CD4-positive, alpha-beta memory T cell (primary cell): ENCODE results near the gene COL4A2. TPM values are rescaled to one million over a fixed set of nuclear protein-coding genes. Genes with fewer than 3 reads are reported as not detected.

Experiments
- CTCF ChIA-PET: fragments of 350-600 bp; sonication (Branson Sonifier 250); formaldehyde crosslinking; loops from one replicate; lab custom pipeline; 2021; ENCODE audit warnings: inconsistent platforms; ENCODE audit not compliant: partially characterized antibody; lab: Charles Lee
- POLR2A ChIA-PET: fragments of 350-600 bp; sonication (Branson Sonifier 250); formaldehyde crosslinking; loops from one replicate; lab custom pipeline; 2021; ENCODE audit not compliant: partially characterized antibody; lab: Charles Lee
- DNase-seq, 5 donors: peaks; one replicate each; pipeline versions ENCODE4 v3.0.0 to v3.0.0-alpha.2; 2020 to 2022; ENCODE audit warnings: mixed read lengths in 1 of 5
- H3K27ac ChIP-seq: one replicate; pipeline ENCODE4 v1.7.0; 2013; ENCODE audit warnings: low read depth, low read length
- H3K27me3 ChIP-seq: 2 replicates; pipeline ENCODE4 v1.7.0; 2013; ENCODE audit warnings: mild to moderate bottlenecking, low read length, moderate library complexity; ENCODE audit not compliant: insufficient read depth
- H3K36me3 ChIP-seq: 2 replicates; pipeline ENCODE4 v1.7.0; 2013; ENCODE audit warnings: mild to moderate bottlenecking, low read length, moderate library complexity; ENCODE audit not compliant: insufficient read depth
- H3K4me1 ChIP-seq: 2 replicates; pipeline ENCODE4 v1.7.0; 2013; ENCODE audit warnings: mild to moderate bottlenecking, low read length, moderate library complexity; ENCODE audit not compliant: insufficient read depth
- H3K4me3 ChIP-seq, 2 donors: one replicate each; pipeline ENCODE4 v1.7.0; 2013; ENCODE audit warnings: low read length in 2 of 2, mild to moderate bottlenecking in 1 of 2
- H3K9me3 ChIP-seq, 2 donors: one replicate each; pipeline ENCODE4 v1.7.0; 2013; ENCODE audit warnings: low read length in 2 of 2, control low read depth in 1 of 2; ENCODE audit not compliant: control insufficient read depth in 1 of 2
- H3K27ac Mint-ChIP-seq, 7 donors: one replicate each; pipeline ENCODE4 v1.8.0; 2020 to 2021; ENCODE audit warnings: mixed read lengths in 7 of 7, mild to moderate bottlenecking in 6 of 7, inconsistent platforms in 3 of 7, moderate library complexity in 3 of 7
- H3K27me3 Mint-ChIP-seq, 2 donors: one replicate each; pipeline ENCODE4 v1.8.0; 2020 to 2021; ENCODE audit warnings: mixed read lengths in 2 of 2
- H3K36me3 Mint-ChIP-seq, 2 donors: one replicate each; pipeline ENCODE4 v1.8.0; 2020 to 2021; ENCODE audit warnings: mixed read lengths in 2 of 2, inconsistent platforms in 1 of 2, mild to moderate bottlenecking in 1 of 2
- H3K4me1 Mint-ChIP-seq, 4 donors: one replicate each; pipeline ENCODE4 v1.8.0; 2020 to 2021; ENCODE audit warnings: mixed read lengths in 4 of 4, mild to moderate bottlenecking in 1 of 4
- H3K4me3 Mint-ChIP-seq, 8 donors: one replicate each; pipeline ENCODE4 v1.8.0; 2020 to 2021; ENCODE audit warnings: mixed read lengths in 8 of 8, mild to moderate bottlenecking in 7 of 8, moderate library complexity in 6 of 8, inconsistent platforms in 3 of 8
- H3K9me3 Mint-ChIP-seq, 8 donors: one replicate each; pipeline ENCODE4 v1.8.0; 2020 to 2021; ENCODE audit warnings: mixed read lengths in 8 of 8, mild to moderate bottlenecking in 5 of 8, inconsistent platforms in 3 of 8, moderate library complexity in 1 of 8
- intact Hi-C: fragments of 100-400 bp; cut with micrococcal nuclease; formaldehyde crosslinking; loops from one replicate; pipeline ENCODE4 v1.15.1; 2023
- polyA plus RNA-seq, 2 donors: library from polyadenylated mRNA; unstranded; fragments of 300-500 nt; fragmentation: Illumina TruSeq; gene quantifications; one replicate each; pipeline ENCODE4 v1.2.3, GENCODE V29; 2021
- total RNA-seq, 2 experiments: library from RNA; stranded (reverse); gene quantifications; one replicate each; pipeline ENCODE4 v1.2.3, GENCODE V29; 2021

Gene COL4A2
- total and polyA plus RNA-seq, 4 experiments from 2014 or later = not detected

GRCh38 chr13:110272651-110273050, 34.4 kb upstream of the COL4A2 start:
- Mint-ChIP-seq H3K4me3 (no peak overlapping the region), H3K9me3 (no peaks in the 10 kb centered on the region), H3K27ac (no peak overlapping the region), H3K36me3 (no peaks in the 10 kb centered on the region), H3K4me1 (no peaks in the 10 kb centered on the region), H3K27me3 (peaks cover 4% of the 10 kb centered on the region in 2 donors)
- Histone ChIP-seq H3K36me3 (no peaks in the 10 kb centered on the region), H3K4me3 (no peak overlapping the region), H3K4me1 (no peaks in the 10 kb centered on the region), H3K9me3 (no peaks in the 10 kb centered on the region), H3K27ac (no peak overlapping the region), H3K27me3 (no peaks in the 10 kb centered on the region)
- no peak for DNase-seq
- ChIA-PET CTCF (no interaction called here), POLR2A (no interaction called here)
- intact Hi-C loops = no loop called here

- Histone ChIP-seq H3K4me1 (no peaks in the 10 kb centered on the region), H3K9me3 (no peaks in the 10 kb centered on the region), H3K4me3 (no peak overlapping the region), H3K27me3 (no peaks in the 10 kb centered on the region), H3K27ac (no peak overlapping the region), H3K36me3 (no peaks in the 10 kb centered on the region)
- no peaks in the 10 kb centered on the region for H3K9me3 Mint-ChIP-seq
- no peak for DNase-seq
- POLR2A ChIA-PET = no interaction called here
- H3K36me3 Mint-ChIP-seq = no peaks in the 10 kb centered on the region
- H3K27me3 Mint-ChIP-seq = peaks cover 4 to 5% of the 10 kb centered on the region in 2 donors
- H3K27ac Mint-ChIP-seq = no peak overlapping the region
- no peaks in the 10 kb centered on the region for H3K4me1 Mint-ChIP-seq
- intact Hi-C loops = no loop called here
- CTCF ChIA-PET = no interaction called here
- H3K4me3 Mint-ChIP-seq = no peak overlapping the region
These were observed 33.8 kb upstream of the COL4A2 start for GRCh38 chr13:110273254-110273653.

- H3K4me3 Mint-ChIP-seq = no peak overlapping the region
- DNase-seq = no peak
- H3K27me3 ChIP-seq = no peaks in the 10 kb centered on the region
- no peaks in the 10 kb centered on the region for H3K9me3 ChIP-seq
- no peaks in the 10 kb centered on the region for H3K36me3 ChIP-seq
- H3K9me3 Mint-ChIP-seq = no peaks in the 10 kb centered on the region
- peaks cover 5 to 9% of the 10 kb centered on the region in 2 donors for H3K27me3 Mint-ChIP-seq
- CTCF ChIA-PET = no interaction called here
- no peak overlapping the region for H3K27ac Mint-ChIP-seq
- H3K4me1 Mint-ChIP-seq = no peaks in the 10 kb centered on the region
- H3K27ac ChIP-seq = no peak overlapping the region
- intact Hi-C loops = no loop called here
- no peaks in the 10 kb centered on the region for H3K4me1 ChIP-seq
- no peak overlapping the region for H3K4me3 ChIP-seq
- no peaks in the 10 kb centered on the region for H3K36me3 Mint-ChIP-seq
- POLR2A ChIA-PET = interaction anchor here (0.6 kb wide), 1 partner anchor 21 kb away, joined by 3 read pairs; no protein-coding TSS in a partner anchor
These were observed 32.4 kb upstream of the COL4A2 start for GRCh38 chr13:110274687-110275086.

GRCh38 chr13:110275931-110276552, 31.0 kb upstream of the COL4A2 start:
- Mint-ChIP-seq H3K4me1 (no peaks in the 10 kb centered on the region), H3K27me3 (peaks cover 5 to 12% of the 10 kb centered on the region in 2 donors), H3K36me3 (no peaks in the 10 kb centered on the region), H3K4me3 (no peak overlapping the region), H3K9me3 (no peaks in the 10 kb centered on the region), H3K27ac (no peak overlapping the region)
- Histone ChIP-seq H3K4me1 (no peaks in the 10 kb centered on the region), H3K27ac (no peak overlapping the region), H3K36me3 (no peaks in the 10 kb centered on the region), H3K4me3 (no peak overlapping the region), H3K9me3 (no peaks in the 10 kb centered on the region), H3K27me3 (no peaks in the 10 kb centered on the region)
- CTCF ChIA-PET = no interaction called here
- no peak for DNase-seq
- POLR2A ChIA-PET = no interaction called here
- intact Hi-C loops = no loop called here

- H3K4me1 Mint-ChIP-seq = no peaks in the 10 kb centered on the region
- peaks cover 4 to 11% of the 10 kb centered on the region in 2 donors for H3K27me3 Mint-ChIP-seq
- H3K27ac Mint-ChIP-seq = no peak overlapping the region
- H3K36me3 Mint-ChIP-seq = no peaks in the 10 kb centered on the region
- no peaks in the 10 kb centered on the region for H3K9me3 Mint-ChIP-seq
- Histone ChIP-seq H3K27me3 (no peaks in the 10 kb centered on the region), H3K4me1 (no peaks in the 10 kb centered on the region), H3K9me3 (no peaks in the 10 kb centered on the region), H3K27ac (no peak overlapping the region), H3K36me3 (no peaks in the 10 kb centered on the region), H3K4me3 (no peak overlapping the region)
- POLR2A ChIA-PET = no interaction called here
- CTCF ChIA-PET = no interaction called here
- intact Hi-C loops = no loop called here
- no peak for DNase-seq
- no peak overlapping the region for H3K4me3 Mint-ChIP-seq
These were observed 30.5 kb upstream of the COL4A2 start for GRCh38 chr13:110276553-110276950.

GRCh38 chr13:110277357-110277975, 29.6 kb upstream of the COL4A2 start:
- no peaks in the 10 kb centered on the region for H3K36me3 Mint-ChIP-seq
- H3K4me1 Mint-ChIP-seq = no peaks in the 10 kb centered on the region
- Histone ChIP-seq H3K4me3 (no peak overlapping the region), H3K27me3 (no peaks in the 10 kb centered on the region), H3K4me1 (no peaks in the 10 kb centered on the region), H3K27ac (no peak overlapping the region), H3K9me3 (no peaks in the 10 kb centered on the region), H3K36me3 (no peaks in the 10 kb centered on the region)
- H3K9me3 Mint-ChIP-seq = no peaks in the 10 kb centered on the region
- intact Hi-C loops = no loop called here
- no peak for DNase-seq
- no peak overlapping the region for H3K27ac Mint-ChIP-seq
- H3K4me3 Mint-ChIP-seq = no peak overlapping the region
- ChIA-PET POLR2A (no interaction called here), CTCF (no interaction called here)
- peaks cover 10 to 11% of the 10 kb centered on the region in 2 donors for H3K27me3 Mint-ChIP-seq

- H3K4me3 ChIP-seq = no peak overlapping the region
- Mint-ChIP-seq H3K27me3 (peaks cover 10 to 11% of the 10 kb centered on the region in 2 donors), H3K36me3 (no peaks in the 10 kb centered on the region), H3K4me3 (no peak overlapping the region), H3K27ac (no peak overlapping the region), H3K9me3 (no peaks in the 10 kb centered on the region), H3K4me1 (no peaks in the 10 kb centered on the region)
- intact Hi-C loops = no loop called here
- H3K36me3 ChIP-seq = no peaks in the 10 kb centered on the region
- DNase-seq = no peak
- H3K4me1 ChIP-seq = no peaks in the 10 kb centered on the region
- no peaks in the 10 kb centered on the region for H3K9me3 ChIP-seq
- ChIA-PET POLR2A (no interaction called here), CTCF (no interaction called here)
- no peak overlapping the region for H3K27ac ChIP-seq
- no peaks in the 10 kb centered on the region for H3K27me3 ChIP-seq
These were observed 28.2 kb upstream of the COL4A2 start for GRCh38 chr13:110278859-110279258.
